Activated T-helper 2 cell treated with anti-CD3 and anti-CD28 coated beads, Interferon-gamma antibody, Interleukin-2, Interleukin-4, amounts not matched to agents 10 μg/mL and 5 μg/mL and 100 μg/mL, durations not matched to agents 14 hours and 24 hours and 36 hours (primary cell): ENCODE results near the gene AARS2. TPM values are rescaled to one million over a fixed set of nuclear protein-coding genes. Genes with fewer than 3 reads are reported as not detected.
"Not testable (repeated sequence)": the region's sequence is repeated elsewhere in the genome, so short reads cannot be mapped to it uniquely, and the experiment has no call there.

Experiments
- DNase-seq: peaks from one replicate; pipeline ENCODE4 v3.0.0; 2021; ENCODE audit warnings: low spot score
- H3K27ac Mint-ChIP-seq: one replicate; pipeline ENCODE4 v1.8.0; 2021; ENCODE audit warnings: mixed read lengths
- H3K27me3 Mint-ChIP-seq: one replicate; pipeline ENCODE4 v1.8.0; 2021; ENCODE audit warnings: low read depth, mixed read lengths
- H3K36me3 Mint-ChIP-seq: one replicate; pipeline ENCODE4 v1.8.0; 2021; ENCODE audit warnings: low read depth, mixed read lengths
- H3K4me1 Mint-ChIP-seq: one replicate; pipeline ENCODE4 v1.8.0; 2021; ENCODE audit warnings: low read depth, mixed read lengths
- H3K4me3 Mint-ChIP-seq: one replicate; pipeline ENCODE4 v1.8.0; 2021; ENCODE audit warnings: low read depth, mild to moderate bottlenecking, moderate library complexity, mixed read lengths
- H3K9me3 Mint-ChIP-seq: one replicate; pipeline ENCODE4 v1.8.0; 2021; ENCODE audit warnings: mixed read lengths
- intact Hi-C: fragments of 100-400 bp; cut with micrococcal nuclease; formaldehyde crosslinking; loops from one replicate; pipeline ENCODE4 v1.15.1; 2023
- total RNA-seq: library from RNA; stranded (reverse); gene quantifications from 2 replicates; pipeline ENCODE4 v1.2.3, GENCODE V29; 2022

The AARS2 gene
- total RNA-seq, 1 donor from 2014 or later = 22.9 TPM

- no peak for DNase-seq
- Mint-ChIP-seq H3K27me3 (peaks cover 46% of the 10 kb centered on the region), H3K4me1 (peaks cover 4% of the 10 kb centered on the region), H3K27ac (no peak overlapping the region), H3K4me3 (no peak overlapping the region), H3K9me3 (no peaks in the 10 kb centered on the region), H3K36me3 (no peaks in the 10 kb centered on the region)
- intact Hi-C loops = no loop called here
Observed at GRCh38 chr6:44341095-44341890, 28.1 kb upstream of the AARS2 start.

- H3K27ac Mint-ChIP-seq = no peak overlapping the region
- no peak for DNase-seq
- H3K9me3 Mint-ChIP-seq = no peaks in the 10 kb centered on the region
- peaks cover 4% of the 10 kb centered on the region for H3K4me1 Mint-ChIP-seq
- H3K27me3 Mint-ChIP-seq = peaks cover 39% of the 10 kb centered on the region
- no peak overlapping the region for H3K4me3 Mint-ChIP-seq
- no peaks in the 10 kb centered on the region for H3K36me3 Mint-ChIP-seq
- intact Hi-C loops = loop anchor here (2.0 to 10.0 kb wide), 2 partner anchors 167 to 245 kb away; no protein-coding TSS in a partner anchor
Observed at GRCh38 chr6:44339763-44340625, 26.8 kb upstream of the AARS2 start.

DNA sequence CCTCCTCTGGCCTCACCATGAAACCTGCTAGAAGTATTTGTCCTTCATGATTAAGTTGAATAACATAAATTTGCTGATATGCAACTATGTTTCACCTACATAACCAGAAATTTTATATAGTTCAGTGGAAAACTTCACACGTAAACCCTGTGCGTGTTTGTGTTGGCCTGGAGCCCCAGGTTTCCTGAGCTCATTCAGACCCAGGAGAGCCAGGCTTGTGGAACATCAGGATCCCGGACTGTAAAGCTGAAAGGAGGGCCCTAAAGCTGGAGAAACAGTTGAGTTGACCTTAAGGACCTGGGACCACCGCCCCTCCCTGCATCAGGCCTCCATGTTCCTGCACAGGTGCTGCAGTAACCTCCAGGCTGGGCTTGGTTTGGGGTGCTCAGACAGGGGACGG is 26.2 kb upstream of the AARS2 start:
- peaks cover 32% of the 10 kb centered on the region for H3K27me3 Mint-ChIP-seq
- intact Hi-C loops = loop anchor here (2.0 to 10.0 kb wide), 2 partner anchors 166 to 244 kb away; no protein-coding TSS in a partner anchor
- H3K27ac Mint-ChIP-seq = no peak overlapping the region
- no peaks in the 10 kb centered on the region for H3K9me3 Mint-ChIP-seq
- no peak overlapping the region for H3K4me3 Mint-ChIP-seq
- DNase-seq = no peak
- no peaks in the 10 kb centered on the region for H3K36me3 Mint-ChIP-seq
- H3K4me1 Mint-ChIP-seq = peaks cover 4% of the 10 kb centered on the region

GRCh38 chr6:44338228-44339122 is 25.3 kb upstream of the AARS2 start:
- DNase-seq = peak; percentile 59
- Mint-ChIP-seq H3K9me3 (no peaks in the 10 kb centered on the region), H3K4me3 (no peak overlapping the region), H3K27me3 (peaks cover 24% of the 10 kb centered on the region), H3K4me1 (peaks cover 4% of the 10 kb centered on the region), H3K27ac (no peak overlapping the region), H3K36me3 (no peaks in the 10 kb centered on the region)
- intact Hi-C loops = loop anchor here (1.0 to 10.0 kb wide), 3 partner anchors 70 to 244 kb away; no protein-coding TSS in a partner anchor

GRCh38 chr6:44335631-44336030 is 22.5 kb upstream of the AARS2 start:
- intact Hi-C loops = loop anchor here (10.0 kb wide), 1 partner anchor 241 kb away; no protein-coding TSS in a partner anchor
- peaks cover 14% of the 10 kb centered on the region for H3K27me3 Mint-ChIP-seq
- H3K9me3 Mint-ChIP-seq = no peaks in the 10 kb centered on the region
- no peak overlapping the region for H3K4me3 Mint-ChIP-seq
- no peaks in the 10 kb centered on the region for H3K36me3 Mint-ChIP-seq
- H3K27ac Mint-ChIP-seq = no peak overlapping the region
- no peak for DNase-seq
- H3K4me1 Mint-ChIP-seq = peaks cover 4% of the 10 kb centered on the region

GRCh38 chr6:44333942-44334341 is 20.8 kb upstream of the AARS2 start:
- H3K4me3 Mint-ChIP-seq = no peak overlapping the region

DNA sequence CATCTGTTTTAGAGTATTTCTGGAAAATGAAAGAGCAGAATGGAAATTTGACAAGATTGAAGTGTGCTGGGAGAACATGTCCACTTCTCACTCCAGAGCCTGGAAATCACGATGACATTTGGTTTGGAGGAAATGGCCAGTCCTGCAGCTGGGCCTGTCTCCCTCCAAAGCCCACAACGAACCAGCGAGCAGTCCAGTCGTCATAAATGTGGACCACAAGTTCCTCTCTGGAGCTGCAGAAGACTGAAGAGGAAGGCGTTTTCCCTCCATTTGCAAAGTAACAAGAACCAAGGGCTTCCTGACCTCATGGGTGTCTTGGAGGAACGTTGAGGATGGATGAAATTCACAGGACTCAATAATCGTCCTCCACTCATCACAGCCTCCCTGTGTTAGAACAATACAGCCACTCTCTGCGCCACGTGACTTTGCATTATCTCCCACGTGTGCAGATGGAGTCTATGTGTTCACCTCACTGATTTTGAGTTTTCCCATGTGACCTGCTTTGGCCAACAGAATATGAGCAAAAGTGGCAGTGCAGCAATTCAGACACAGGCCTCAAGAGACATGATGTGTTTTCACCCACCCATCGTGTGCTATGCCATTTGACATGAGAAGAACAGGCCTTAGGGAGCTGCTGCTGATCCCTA is 20.2 kb upstream of the AARS2 start:
- peaks cover 2% of the 10 kb centered on the region for H3K4me1 Mint-ChIP-seq
- H3K27me3 Mint-ChIP-seq = peaks cover 31% of the 10 kb centered on the region
- DNase-seq = no peak
- H3K27ac Mint-ChIP-seq = no peak overlapping the region
- intact Hi-C loops = loop anchor here (10.0 kb wide), 1 partner anchor 239 kb away; no protein-coding TSS in a partner anchor
- H3K9me3 Mint-ChIP-seq = no peaks in the 10 kb centered on the region
- H3K36me3 Mint-ChIP-seq = no peaks in the 10 kb centered on the region
- no peak overlapping the region for H3K4me3 Mint-ChIP-seq

More at GRCh38 chr6:44333942-44334341, 20.8 kb upstream of the AARS2 start:
- Mint-ChIP-seq H3K36me3 (no peaks in the 10 kb centered on the region), H3K27me3 (peaks cover 28% of the 10 kb centered on the region), H3K4me1 (peaks cover 2% of the 10 kb centered on the region), H3K9me3 (no peaks in the 10 kb centered on the region), H3K27ac (no peak overlapping the region)
- no peak for DNase-seq
- intact Hi-C loops = loop anchor here (10.0 kb wide), 1 partner anchor 239 kb away; no protein-coding TSS in a partner anchor

DNA sequence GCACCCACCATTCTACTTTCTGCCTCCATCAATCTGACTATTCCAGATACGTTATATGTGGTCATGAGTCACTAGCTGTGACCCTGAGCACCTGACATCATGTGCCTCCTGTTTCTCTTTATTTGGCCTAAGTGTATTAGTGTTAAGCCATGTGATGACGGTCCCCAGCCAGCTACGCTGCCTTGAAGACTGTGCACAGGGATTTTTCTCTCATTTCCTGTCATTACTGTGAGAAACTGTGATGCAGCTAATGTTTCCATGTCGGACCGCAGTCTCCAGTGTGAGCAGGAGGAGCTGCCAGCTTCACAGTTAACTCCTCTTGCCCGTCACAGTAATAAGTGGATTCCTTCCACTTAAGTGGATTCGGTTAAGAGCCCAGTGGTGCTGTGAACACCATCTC is 19.4 kb upstream of the AARS2 start:
- no peak for DNase-seq
- intact Hi-C loops = loop anchor here (10.0 kb wide), 1 partner anchor 238 kb away; no protein-coding TSS in a partner anchor
- H3K4me3 Mint-ChIP-seq = no peak overlapping the region
- peaks cover 37% of the 10 kb centered on the region for H3K27me3 Mint-ChIP-seq
- peaks cover 2% of the 10 kb centered on the region for H3K4me1 Mint-ChIP-seq
- no peaks in the 10 kb centered on the region for H3K36me3 Mint-ChIP-seq
- no peak overlapping the region for H3K27ac Mint-ChIP-seq
- H3K9me3 Mint-ChIP-seq = no peaks in the 10 kb centered on the region

GRCh38 chr6:44329858-44330257 is 16.7 kb upstream of the AARS2 start:
- H3K36me3 Mint-ChIP-seq = no peaks in the 10 kb centered on the region
- H3K4me3 Mint-ChIP-seq = no peak overlapping the region
- no peak for DNase-seq
- no peak overlapping the region for H3K27ac Mint-ChIP-seq
- peaks cover 44% of the 10 kb centered on the region for H3K27me3 Mint-ChIP-seq
- H3K4me1 Mint-ChIP-seq = no peaks in the 10 kb centered on the region
- no peaks in the 10 kb centered on the region for H3K9me3 Mint-ChIP-seq
- intact Hi-C loops = loop anchor here (10.0 kb wide), 1 partner anchor 235 kb away; no protein-coding TSS in a partner anchor

DNA sequence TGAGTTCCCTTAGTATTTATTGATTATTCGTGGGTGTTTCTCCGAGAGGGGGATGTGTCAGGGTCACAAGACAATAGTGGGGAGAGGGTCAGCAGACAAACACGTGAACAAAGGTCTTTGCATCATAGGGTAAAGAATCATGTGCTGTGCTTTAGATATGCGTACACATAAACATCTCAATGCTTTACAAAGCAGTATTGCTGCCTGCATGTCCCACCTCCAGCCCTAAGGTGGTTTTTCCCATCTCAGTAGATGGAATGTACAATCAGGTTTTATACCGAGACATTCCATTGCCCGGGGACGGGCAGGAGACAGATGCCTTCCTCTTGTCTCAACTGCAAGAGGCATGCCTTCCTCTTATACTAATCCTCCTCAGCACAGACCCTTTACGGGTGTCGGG is 15.1 kb upstream of the AARS2 start:
- H3K4me3 Mint-ChIP-seq, intact Hi-C loops: not testable (repeated sequence)
- H3K27me3 Mint-ChIP-seq = peaks cover 43% of the 10 kb centered on the region

GRCh38 chr6:44327760-44328159 is 14.6 kb upstream of the AARS2 start:
- H3K4me3 Mint-ChIP-seq = no peak overlapping the region
- no peak for DNase-seq
- no peak overlapping the region for H3K27ac Mint-ChIP-seq
- no peaks in the 10 kb centered on the region for H3K36me3 Mint-ChIP-seq
- H3K9me3 Mint-ChIP-seq = no peaks in the 10 kb centered on the region
- intact Hi-C loops = no loop called here
- H3K27me3 Mint-ChIP-seq = peaks cover 41% of the 10 kb centered on the region
- H3K4me1 Mint-ChIP-seq = no peaks in the 10 kb centered on the region

More for the DNA sequence above, 15.1 kb upstream of the AARS2 start:
- H3K36me3 Mint-ChIP-seq, H3K4me1 Mint-ChIP-seq, DNase-seq, H3K27ac Mint-ChIP-seq, H3K9me3 Mint-ChIP-seq: not testable (repeated sequence)
